Panc1 (cell line): ENCODE results near the gene PFKFB3.

ENCODE experiments used
- CTCF ChIP-seq: fragments of 450-650 bp; IDR thresholded peaks from 2 replicates; pipeline ENCODE4 v1.5.1; 2017; ENCODE audit warnings: mild to moderate bottlenecking
- POLR2AphosphoS5 ChIP-seq: IDR thresholded peaks from 2 replicates; pipeline ENCODE4 v1.6.1; 2012; ENCODE audit warnings: mild to moderate bottlenecking, low read depth, low read length, moderate library complexity
- REST ChIP-seq, 2 experiments: IDR thresholded peaks; 2 replicates each; pipeline ENCODE4 v1.6.1; 2011 to 2012; ENCODE audit warnings: low read depth in 2 of 2, control low read depth in 1 of 2, low read length in 1 of 2, mild to moderate bottlenecking in 1 of 2, moderate library complexity in 1 of 2; ENCODE audit not compliant: insufficient read depth in 1 of 2
- SIN3A ChIP-seq: IDR thresholded peaks from 2 replicates; pipeline ENCODE4 v1.6.1; 2012; ENCODE audit warnings: low read depth, mild to moderate bottlenecking, low read length, moderate library complexity, borderline replicate concordance; ENCODE audit not compliant: insufficient read depth
- TCF7L2 ChIP-seq: IDR thresholded peaks from 2 replicates; pipeline ENCODE4 v1.6.1; 2011; ENCODE audit warnings: mild to moderate bottlenecking, low read depth, low read length, inconsistent platforms

GRCh38 chr10:6222755-6223154, 20.0 kb downstream of the PFKFB3 start:
- TF ChIP-seq CTCF, result no peak
- no peak for TF ChIP-seq POLR2AphosphoS5
- TF ChIP-seq REST (IDR thresholded peaks at IDR 0.05; ENCODE audit: insufficient read depth in 1 of 2, low read depth in 2 of 2, low read length in 1 of 2), result no peak
- no peak for TF ChIP-seq SIN3A
- TF ChIP-seq TCF7L2, result no peak
